ENCODE results near the gene WDR41.
"Not testable (repeated sequence)": the region's sequence is repeated elsewhere in the genome, so short reads cannot be mapped to it uniquely, and the experiment has no call there.

- not testable (repeated sequence) for TF ChIP-seq CTCF, POLR2A (IDR thresholded peaks at IDR 0.05)
Observed at GRCh38 chr5:77383336-77383735, 108.8 kb downstream of the WDR41 start.
